A172 (cell line): ENCODE results near the gene DNAAF8. TPM values are rescaled to one million over a fixed set of nuclear protein-coding genes. Genes with fewer than 3 reads are reported as not detected.

Source experiments
- total RNA-seq: library from RNA; depleted of rRNA; stranded (reverse); fragments of >200 nt; shearing (Covaris generic); gene quantifications from 2 replicates; pipeline ENCODE4 v1.2.3, GENCODE V29; 2014; rRNA removed

Gene DNAAF8
- total RNA-seq, 1 experiment from 2014 or later, result 5.2 TPM

Other genes with a start within 250 kb of the DNAAF8 start
- gene CDIP1, start 195.8 kb upstream of the DNAAF8 start, total RNA-seq, result 8.5 and 9.8 TPM in 2 replicates
- not detected in 2 replicates for gene C16orf96, start 178.2 kb upstream of the DNAAF8 start, total RNA-seq
- 6.0 and 7.9 TPM in 2 replicates for gene UBALD1, start 119.6 kb upstream of the DNAAF8 start, total RNA-seq
- 28.0 and 28.2 TPM in 2 replicates for gene MGRN1, start 109.7 kb upstream of the DNAAF8 start, total RNA-seq
- gene NUDT16L1, start 41.0 kb upstream of the DNAAF8 start, total RNA-seq, result 52.4 and 64.6 TPM in 2 replicates
- gene ANKS3, start 266 bp upstream of the DNAAF8 start, total RNA-seq, result 12.0 and 19.6 TPM in 2 replicates
- gene ZNF500, start 32.6 kb downstream of the DNAAF8 start, total RNA-seq, result 19.8 and 25.1 TPM in 2 replicates
- not detected in 2 replicates for gene SEPTIN12, start 53.8 kb downstream of the DNAAF8 start, total RNA-seq
- gene SMIM22, start 60.8 kb downstream of the DNAAF8 start, total RNA-seq, result not detected in 2 replicates
- 25.8 and 33.3 TPM in 2 replicates for gene ROGDI, start 68.1 kb downstream of the DNAAF8 start, total RNA-seq
- gene GLYR1, start 112.8 kb downstream of the DNAAF8 start, total RNA-seq, result 46.1 and 47.5 TPM in 2 replicates
- gene UBN1, start 112.9 kb downstream of the DNAAF8 start, total RNA-seq, result 40.8 and 41.0 TPM in 2 replicates
- gene PPL, start 202.6 kb downstream of the DNAAF8 start, total RNA-seq, result 0.81 and 2.0 TPM in 2 replicates
- gene SEC14L5, start 223.8 kb downstream of the DNAAF8 start, total RNA-seq, result 0.14 TPM in 1 of 2 replicates, not detected in the other